ENCODE measurements around the gene MYLK.

Gene MYLK

DNA sequence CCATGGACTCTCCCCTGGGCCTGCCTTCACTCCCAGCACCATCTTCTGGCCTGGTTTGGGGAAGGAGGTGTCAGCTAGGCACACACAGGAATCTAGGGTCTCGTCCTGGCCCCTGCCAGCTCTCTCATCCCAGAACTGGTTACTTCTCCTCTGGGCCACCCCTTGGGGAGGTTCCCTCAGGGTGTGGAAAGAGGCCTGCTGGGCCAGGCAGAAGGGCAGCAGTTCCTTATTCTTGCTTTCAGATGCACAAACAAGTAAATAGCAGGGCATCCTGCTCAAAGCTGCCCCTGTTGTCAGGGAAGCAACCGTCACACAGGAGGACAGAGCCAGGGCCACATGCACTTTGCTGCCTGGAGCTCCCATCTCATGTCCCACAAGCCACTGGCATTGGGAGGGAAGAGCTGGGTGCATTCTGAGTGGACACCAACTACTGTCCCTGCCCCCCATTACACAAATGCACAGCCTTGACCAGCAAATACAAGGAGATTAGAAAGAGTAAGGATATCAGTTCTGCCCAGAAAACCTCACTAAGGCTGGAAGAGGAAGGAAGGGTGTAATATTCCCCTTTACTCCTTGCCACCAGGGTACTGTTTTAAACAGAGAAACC, 190.4 kb downstream of the MYLK start:
- DNase-seq = no peak

DNA sequence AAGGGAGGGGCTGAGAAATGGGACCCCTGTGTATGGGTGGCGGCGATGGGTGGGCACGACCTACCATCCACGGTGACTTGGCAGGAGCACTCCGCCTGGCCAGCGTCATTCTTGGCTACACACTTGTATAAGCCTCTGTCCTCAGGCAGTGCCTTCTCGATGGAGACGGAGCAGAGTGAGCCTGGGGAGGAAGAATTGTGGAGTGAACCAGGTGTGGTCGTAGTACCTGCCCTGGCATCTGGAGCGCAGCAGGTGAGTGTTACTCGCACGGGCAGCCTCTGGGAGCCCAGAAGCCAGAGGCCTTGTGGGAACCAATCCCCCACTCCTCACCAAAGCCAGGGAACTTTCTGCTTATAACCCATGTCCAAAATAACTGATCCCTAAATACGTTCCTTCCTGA, 191.5 kb downstream of the MYLK start:
- no peak for DNase-seq

DNA sequence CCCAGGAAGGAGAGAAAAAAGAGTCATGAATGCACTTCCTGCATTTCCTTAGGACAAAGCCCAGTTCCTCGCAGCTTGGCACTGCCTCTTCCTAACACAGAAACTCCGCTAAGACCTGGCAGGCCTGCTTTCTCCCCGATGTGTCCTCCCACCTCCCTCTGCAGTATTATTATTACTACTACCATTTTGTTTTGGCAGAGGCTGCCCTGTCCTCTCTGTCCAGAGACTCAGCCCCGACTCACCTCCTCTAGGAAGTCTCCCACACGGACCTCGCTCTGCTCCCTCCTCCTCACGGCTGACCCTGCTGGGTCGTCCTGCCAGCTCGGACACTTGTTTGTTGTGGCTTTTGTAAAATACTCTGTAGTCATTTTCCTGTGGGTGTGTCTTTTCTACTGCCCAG, 192.1 kb downstream of the MYLK start:
- DNase-seq = no peak

DNA sequence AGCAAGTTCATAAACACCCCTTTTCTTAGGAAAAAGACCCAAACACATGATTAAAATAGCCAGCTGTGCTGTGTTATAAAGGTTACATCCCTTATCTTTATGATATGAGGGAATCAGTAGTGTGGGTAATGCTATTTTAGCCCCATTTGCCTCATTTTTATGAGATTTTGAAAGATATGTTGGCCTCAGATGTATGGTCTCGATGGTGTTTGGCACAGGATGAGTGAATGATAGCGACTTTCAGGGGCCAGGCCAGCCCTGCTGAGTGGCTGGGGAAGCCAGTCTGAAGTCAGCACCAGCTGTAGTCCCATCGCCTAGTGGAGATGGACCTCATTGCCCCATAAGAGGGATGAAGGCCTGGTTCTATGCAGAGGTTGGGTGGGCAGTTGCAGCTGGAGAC, 194.3 kb downstream of the MYLK start:
- no peak for DNase-seq

DNA sequence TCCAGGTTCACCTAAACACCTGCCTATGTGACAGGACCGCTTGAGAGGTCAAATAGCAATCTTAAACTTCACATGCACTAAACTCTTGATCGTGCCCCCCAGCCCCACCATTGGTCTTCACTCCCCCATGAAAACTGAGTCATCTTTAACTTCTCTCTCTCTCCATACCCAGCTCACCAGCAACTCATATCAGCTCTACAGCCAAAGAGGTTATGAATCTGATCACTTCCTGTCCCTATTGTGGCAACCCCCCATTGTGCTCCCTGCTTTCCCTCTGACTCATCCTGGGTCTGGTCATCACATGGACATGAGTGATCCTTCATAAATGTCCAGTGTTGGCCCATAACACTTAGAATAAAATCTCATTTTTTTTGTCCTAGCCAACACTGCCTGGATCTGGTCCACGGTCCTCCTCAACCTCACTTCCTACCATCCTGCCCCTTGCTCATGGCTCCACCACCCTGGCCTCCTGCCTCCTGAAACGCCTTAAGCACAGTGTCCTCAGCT, 195.8 kb downstream of the MYLK start:
- no peak for DNase-seq

DNA sequence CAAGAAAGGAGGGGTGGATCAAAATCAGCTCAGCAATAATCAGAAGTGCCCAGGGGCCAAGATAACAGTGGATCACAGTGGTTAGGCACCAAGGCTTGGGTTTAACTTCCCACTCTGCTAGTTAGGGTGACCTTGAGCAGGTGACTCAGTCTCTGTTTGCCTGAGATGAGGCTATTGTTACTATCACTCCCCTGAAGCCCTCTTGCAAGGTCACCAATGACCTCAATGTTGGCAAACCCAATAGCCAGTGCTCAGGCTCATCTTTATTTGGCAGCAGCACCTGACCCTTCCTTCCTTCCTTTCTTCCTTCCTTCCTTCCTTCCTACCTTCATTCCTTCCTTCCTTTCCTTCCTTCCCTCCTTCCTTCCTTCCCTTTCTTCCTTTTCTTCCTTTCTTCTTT, 196.8 kb downstream of the MYLK start:
- DNase-seq = no peak

DNA sequence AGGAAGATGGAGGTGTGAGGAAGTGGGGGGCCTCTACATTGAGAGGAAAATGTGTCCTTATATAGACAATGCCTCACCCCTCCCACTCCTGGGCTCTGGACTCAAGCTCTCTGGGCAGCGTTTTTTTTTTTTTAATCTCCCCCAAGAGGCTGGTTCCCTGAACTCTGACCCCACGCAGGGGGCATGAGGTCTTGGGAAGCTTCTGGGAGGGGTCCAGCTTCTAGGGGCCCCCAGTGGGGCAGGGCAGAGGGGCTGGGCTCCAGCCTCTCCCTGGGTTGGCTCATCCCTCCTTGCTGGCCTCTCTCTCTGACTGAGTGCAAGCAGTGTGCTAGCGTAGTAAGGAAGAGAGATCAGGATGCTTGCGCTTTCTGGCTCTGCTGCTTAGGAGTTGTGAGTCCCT, 197.9 kb downstream of the MYLK start:
- no peak for DNase-seq

DNA sequence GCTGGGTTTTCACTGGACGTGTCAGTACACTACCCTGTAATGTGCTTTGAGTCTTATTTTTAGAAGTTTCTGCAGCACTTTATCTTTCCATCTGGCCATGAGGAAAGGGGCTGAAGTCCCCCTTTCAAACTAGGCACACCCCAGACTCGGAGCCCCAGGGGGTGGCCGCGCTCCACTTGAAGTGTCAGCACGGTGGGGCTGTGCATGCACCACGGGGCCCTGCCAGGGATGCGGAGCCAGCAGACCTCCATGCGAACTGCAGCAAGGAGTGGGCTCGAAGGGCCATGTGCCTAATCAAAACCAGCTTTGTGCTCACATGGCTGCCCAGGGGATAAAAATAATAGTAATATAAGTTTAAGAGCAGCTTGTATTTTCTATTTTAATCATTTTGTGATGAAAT, 198.4 kb downstream of the MYLK start:
- DNase-seq = no peak

DNA sequence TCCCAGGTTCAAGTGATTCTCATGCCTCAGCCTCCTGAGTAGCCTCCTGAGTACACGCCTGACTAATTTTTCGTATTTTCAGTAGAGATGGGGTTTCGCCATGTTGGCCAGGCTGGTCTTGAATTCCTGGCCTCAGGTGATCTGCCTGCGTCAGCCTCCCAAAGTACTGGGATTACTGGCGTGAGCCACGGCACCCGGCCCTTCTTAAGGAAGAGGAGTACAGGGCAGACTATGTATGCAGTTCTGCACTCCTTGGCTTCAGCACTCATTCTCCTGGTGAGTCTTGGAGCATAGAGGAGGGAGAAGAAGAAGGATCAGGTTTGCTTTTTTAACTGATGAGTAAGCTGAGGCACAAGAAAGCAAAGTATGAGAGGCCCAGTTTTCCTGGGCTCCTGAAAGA, 199.5 kb downstream of the MYLK start:
- no peak for DNase-seq

DNA sequence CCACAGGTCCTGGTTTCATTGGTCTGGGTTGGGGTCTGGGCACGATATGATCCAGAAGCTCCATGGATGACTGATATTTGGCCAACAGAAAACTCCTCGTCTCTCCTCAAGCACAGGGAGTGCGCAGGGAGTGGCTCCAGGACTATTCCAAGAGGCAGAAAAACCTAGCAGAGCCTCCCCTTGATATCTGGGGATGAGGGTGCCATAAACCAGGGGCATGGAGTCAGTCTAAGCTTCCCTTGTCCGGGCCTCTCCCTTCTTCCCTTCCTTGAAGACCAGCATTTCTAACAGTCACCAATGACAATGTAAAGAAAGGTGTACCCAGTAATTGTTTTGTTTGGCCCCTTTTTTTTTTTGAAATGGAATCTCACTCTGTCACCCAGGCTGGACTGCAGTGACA, 199.9 kb downstream of the MYLK start:
- no peak for DNase-seq

DNA sequence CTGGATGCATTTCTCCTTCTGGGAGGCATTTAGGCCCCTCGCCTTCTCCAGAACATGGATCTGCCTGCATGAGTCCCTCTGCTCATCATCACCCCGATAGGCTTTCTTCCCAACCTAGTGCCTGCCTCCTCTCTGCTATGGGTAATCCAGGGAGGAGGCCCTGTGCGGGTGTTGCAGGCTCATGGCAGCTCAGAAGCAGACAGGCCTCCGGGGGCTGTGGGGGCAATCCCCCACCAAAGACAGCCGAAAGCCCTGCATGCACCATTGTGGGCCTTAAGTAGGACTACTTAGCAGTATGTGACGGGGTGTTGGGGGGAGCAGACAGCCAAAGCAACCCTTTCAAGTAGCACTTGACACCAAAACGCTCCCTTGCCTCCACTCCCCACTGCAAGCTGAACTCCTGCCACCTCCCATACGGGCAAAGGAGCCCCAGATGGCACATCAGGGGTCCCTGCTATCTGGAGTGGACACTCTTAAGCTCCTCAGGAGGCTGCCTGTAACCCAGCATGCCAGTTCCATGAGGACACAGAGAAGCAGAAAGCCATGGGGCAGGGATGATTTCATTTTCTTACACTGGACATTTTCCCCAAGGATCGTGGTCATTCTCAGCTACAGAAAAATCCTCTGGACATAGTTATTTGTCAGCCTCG, 200.5 kb downstream of the MYLK start:
- no peak for DNase-seq

DNA sequence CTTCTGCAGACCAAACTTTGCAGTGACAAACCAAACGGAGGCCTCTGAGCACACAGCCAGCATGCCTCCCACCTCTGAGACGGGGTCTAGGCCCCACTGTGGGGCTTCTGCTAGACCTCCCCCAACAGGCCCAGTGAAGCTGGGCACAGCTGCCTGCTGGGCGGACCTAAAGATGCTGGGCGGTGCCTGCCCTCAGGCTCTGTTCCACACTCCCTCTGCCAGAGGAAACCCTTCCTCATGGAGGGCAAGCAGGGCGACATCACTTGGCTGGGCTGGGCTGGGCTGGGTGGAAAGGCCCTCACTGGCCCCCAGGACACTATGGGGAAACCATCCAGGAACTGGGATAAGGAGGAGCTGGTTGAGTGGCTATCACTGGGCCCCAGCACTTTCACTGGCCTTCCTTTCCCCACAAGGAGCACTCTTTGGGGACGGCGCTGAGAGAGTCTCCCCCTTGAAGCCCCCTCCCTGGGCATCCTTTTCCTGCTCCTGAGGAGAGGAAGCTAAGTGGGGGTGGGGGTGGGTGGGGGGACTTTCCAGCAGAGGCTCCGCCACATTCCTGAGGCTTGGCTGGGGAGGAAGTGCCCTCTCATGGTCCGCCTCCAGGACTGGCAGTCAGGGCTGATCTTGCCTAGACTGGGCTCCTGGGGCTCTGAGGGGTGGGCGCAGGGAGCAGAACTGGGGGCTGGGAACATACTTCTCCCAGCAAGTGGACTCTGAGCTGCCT, 201.2 kb downstream of the MYLK start:
- no peak for DNase-seq

DNA sequence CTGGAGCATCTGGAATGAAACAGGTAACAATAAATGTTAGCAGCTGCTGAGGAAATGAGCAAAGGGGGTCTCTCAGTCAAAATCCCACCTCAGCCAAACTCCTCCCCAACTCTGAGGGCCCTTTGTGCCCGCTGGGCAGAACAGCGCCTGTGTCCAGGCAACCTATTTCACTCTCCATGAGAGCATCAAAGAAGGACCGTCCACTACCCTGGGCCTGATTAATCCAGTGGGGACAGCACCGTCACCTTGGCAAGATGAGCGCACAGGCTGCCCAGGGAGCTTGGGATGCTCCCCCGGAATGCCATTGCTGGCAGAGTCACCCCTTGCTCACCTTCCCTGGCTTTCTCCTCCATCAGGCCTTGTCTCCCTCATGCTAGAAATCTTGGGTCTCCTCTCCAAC, 201.8 kb downstream of the MYLK start:
- DNase-seq = no peak

DNA sequence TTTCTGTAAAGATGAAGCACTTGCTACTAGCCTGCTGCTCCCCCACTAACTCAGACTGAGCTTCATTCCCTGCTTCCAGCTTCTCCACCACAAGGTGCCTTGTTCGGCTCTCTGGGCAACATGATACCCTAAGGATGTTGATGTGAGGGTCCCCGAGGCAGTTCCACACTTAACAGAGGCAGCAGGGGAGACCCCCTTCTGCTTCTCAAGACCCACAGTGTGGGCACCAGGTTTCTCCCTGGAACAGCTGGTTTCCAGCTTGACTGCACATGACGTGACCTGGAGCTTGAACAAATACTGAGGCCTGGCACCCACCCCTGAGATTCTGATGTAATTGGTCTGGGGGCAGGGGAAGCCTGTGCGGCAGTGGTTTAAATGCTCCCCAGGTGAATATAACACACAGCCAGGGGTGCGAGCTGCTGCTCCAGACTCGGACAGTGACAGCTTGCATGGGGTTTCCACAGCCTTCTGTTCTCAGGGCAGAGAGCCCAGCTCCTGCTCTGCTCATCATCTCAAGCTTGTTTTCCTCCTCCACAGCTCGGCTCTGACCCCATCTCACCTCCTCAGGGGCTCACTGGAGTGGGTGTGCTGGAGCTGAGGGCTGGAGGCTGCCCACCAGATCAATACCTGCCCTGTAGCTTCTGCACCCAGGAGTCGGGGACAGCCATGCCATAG, 204.3 kb downstream of the MYLK start:
- no peak for DNase-seq

DNA sequence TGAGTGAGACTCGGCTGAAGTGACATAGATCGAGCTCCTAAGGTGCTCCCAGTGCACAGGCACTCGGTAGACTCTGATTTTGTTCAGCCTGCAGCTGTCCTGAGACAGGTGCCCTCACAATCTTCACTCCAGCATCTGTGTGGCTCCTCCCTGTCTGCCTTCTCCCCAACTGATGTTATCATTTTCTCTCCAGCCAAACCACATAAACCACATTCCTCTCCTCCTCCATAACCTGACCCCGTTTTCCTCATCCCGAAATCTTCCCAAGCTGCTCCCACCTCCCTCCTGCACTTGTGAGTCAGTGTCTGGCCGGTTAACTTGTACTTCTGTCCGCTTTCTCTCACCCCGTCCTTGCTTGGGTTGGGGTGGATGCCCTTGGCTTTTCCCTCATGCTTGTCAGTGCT, 206.0 kb downstream of the MYLK start:
- DNase-seq = no peak

DNA sequence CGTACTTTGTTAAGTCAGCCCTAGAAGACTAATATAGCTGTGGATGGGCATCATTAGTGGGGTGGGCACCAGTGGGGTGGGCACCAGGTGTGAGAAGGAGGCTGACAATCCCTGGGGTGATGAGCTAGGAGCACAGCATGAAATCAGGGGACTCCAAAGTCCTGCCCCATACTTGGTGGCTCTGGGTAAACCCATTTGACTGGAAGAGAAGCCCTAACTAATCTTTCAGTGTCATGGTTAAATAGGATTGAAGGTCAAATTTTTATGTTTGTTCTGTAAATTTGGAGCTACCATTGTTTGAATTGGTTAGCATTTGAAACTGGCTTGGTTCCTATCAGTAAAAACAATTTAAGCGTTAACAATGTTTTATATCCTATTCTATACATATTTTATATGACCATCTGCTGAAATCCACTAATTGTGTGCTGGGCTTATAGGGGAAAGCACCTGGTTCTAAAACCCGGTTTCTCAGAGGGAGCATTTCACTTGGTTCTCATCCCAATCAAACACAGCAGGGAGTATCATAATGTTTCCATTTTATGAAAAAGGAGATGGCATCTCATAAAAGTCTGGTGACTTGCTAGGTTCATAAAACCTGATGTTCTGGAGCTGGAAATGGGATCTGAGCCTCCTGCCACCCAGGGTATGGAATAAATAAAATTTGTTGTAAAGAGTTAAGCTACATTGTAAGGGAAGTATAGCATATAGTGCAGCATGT, 211.5 kb downstream of the MYLK start:
- DNase-seq = no peak

DNA sequence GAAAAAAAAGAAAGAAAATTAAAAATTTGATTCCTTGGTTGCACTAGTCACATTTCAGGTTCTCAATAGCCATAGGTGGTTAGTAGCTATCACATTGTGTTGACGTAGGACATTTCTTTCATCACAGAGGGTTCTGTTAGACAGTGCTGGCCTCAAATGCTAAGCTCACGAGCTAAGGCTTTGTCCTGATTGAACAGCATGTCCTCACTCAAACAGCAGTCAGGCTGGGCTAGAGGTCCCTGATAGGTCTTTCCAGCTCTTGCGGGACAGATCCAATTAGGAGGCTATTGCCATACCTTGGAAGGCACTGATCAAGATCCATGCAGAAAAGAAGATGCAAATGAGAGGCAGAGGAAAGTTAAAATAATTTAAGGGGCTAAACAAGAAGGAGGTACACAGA, 213.4 kb downstream of the MYLK start:
- DNase-seq = no peak

DNA sequence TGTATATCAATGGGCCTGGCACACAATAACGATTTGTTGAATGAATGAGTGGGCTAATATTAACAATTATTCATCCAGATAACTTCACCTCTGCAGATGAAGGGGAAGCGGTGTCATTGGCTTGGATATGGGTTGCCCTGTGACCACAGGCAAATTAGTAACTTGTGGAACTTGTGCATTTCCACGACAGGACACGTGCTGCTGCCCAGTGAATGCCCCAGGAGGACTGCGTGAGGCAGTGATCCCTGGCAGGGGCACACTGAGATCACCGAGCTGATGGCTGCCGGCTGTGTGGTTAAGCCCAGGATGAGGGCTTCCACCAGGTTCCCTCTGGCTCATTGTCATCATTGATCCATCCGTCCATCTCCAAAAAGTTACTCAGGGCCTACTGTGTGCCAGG, 215.2 kb downstream of the MYLK start:
- no peak for DNase-seq

DNA sequence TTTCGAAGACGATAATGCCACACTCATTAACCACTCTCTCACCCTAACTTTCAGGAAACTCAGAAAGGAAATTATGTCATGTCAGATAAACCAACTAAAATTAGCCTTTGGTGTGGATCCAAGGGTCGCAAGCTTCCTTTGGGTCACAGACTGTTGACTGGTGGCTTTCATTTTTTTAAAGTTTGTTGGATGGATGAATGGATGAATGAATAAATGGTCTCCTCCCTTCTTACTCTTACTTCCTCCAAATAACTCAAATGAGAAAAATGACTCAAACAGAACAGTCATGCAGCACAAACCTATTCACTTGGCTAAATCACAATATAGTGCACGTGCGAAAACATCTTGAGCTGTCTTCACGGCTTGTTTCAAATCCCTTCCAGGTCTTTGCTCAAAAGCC, 216.3 kb downstream of the MYLK start:
- no peak for DNase-seq

DNA sequence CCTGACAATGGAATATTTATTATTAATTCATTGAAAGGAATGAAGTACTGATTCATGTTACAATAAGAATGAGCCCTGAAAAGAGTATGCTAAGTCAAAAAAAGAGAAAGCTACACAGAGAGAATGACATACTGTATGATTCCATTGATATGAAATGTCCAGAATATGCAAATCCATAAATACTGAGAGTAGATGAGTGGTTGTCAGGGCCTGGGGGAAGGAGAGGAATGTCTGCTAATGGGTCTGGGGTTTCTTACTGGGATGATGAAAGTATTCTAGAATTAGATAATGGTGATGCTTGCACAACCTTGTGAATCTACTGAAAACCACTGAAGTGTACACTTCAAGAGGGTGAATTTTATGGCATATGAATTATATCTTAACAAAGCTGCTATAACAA, 219.4 kb downstream of the MYLK start:
- DNase-seq = no peak

DNA sequence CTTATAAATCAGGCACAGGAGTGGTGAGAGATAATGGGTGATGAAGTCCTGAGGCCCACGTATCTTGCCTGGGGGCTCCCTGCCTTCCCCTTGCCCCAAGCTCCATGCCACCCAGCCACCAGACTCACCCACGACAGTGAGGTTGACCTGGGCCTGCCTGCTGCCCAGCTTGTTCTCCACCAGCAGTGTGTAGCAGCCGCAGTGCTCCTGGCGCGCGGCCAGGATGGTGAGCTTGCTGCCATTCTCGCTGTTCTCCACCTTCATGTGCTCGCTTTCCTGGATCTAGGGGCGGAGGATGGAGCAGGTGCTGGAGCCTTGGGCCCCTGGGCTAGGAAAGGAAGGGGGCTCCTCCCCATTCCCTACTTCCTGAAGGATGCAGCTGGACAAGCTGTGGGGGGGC, 220.2 kb downstream of the MYLK start:
- DNase-seq = no peak

DNA sequence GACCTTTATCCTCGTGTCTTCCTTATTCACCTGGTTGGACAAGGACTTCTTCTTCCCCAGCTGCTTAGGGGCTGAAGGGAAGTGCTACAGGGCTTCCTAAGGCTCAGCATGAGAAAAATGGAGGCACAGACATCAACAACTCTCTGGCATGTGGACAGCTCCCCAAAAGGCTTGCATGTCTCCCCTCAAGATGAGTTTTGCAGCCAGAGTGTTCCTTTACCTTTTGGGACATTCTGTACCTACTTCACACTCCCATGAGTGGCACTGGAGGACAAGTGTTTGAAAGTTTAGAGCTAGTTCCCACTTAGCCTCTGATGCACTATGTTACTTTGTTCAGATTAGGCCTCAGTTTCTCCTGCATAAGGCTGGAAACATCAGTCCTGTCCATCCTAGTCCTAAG, 222.2 kb downstream of the MYLK start:
- no peak for DNase-seq

DNA sequence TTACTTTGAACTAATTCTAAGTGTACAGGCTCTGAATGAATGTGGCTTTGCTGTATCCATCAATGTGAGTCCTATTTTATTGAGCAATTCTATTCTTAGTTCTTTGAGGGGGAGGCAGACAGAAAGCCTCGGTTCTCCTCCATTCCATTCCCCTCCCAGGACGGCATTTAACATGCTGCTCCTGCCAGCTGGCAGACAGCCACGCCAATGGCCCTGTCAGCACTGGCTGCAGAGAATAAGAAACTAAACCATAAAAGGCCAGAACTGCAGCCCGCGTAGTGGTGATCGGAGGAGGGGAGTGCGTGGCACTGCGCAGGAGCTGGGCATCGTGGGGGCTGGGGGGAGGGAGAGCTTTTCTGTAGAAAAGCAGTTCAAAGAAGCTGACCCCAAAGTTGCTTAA, 223.2 kb downstream of the MYLK start:
- DNase-seq = no peak
